ENCODE results near the gene EED. TPM values are rescaled to one million over a fixed set of nuclear protein-coding genes. Genes with fewer than 3 reads are reported as not detected.
"Not testable (repeated sequence)": the region's sequence is repeated elsewhere in the genome, so short reads cannot be mapped to it uniquely, and the experiment has no call there.

EED gene
- total RNA-seq, 1 donor from 2014 or later, result 63.7 TPM

- Mint-ChIP-seq H3K4me1 (peaks cover 43% of the 10 kb centered on the region), H3K9me3 (no peaks in the 10 kb centered on the region), H3K36me3 (ENCODE audit: low read depth) (peaks cover 8% of the 10 kb centered on the region), H3K27me3 (no peaks in the 10 kb centered on the region), H3K4me3 (peak overlapping the region; percentile 76), H3K27ac (peak overlapping the region; percentile 87)
- no peak for DNase-seq
- peak; percentile 6 for ATAC-seq (ENCODE audit: low read depth)
- POLR2A ChIA-PET, result interaction anchor here (1.0 to 2.5 kb wide), 8 partner anchors 15 to 245 kb away, joined by 3 to 11 read pairs (median 6); partner anchors contain the start of genes EED, HIKESHI and PICALM
- TF ChIP-seq CTCF (IDR thresholded peaks at IDR 0.05), result no peak
- CTCF ChIA-PET, result interaction anchor here (1.9 kb wide), 1 partner anchor 246 kb away, joined by 10 read pairs; no protein-coding TSS in a partner anchor
- intact Hi-C loops (cut with micrococcal nuclease), result loop anchor here (1.0 to 2.0 kb wide), 5 partner anchors 15 to 245 kb away; partner anchors contain the start of genes EED and HIKESHI
These were observed 42.9 kb downstream of the EED start for GRCh38 chr11:86287468-86287796.

- Mint-ChIP-seq H3K27ac (peak overlapping the region; percentile 71), H3K9me3 (no peaks in the 10 kb centered on the region), H3K4me3 (no peak overlapping the region), H3K27me3 (no peaks in the 10 kb centered on the region), H3K4me1 (peaks cover 43% of the 10 kb centered on the region), H3K36me3 (ENCODE audit: low read depth) (peaks cover 4% of the 10 kb centered on the region)
- DNase-seq (no peak), ATAC-seq (ENCODE audit: low read depth) (peak; percentile 9)
- POLR2A ChIA-PET, result interaction anchor here (0.6 to 2.5 kb wide), 10 partner anchors 14 to 435 kb away, joined by 3 to 8 read pairs (median 3); partner anchors contain the start of genes CCDC83 and PICALM
- intact Hi-C loops (cut with micrococcal nuclease), result loop anchor here (2.0 kb wide), 1 partner anchor 14 kb away; no protein-coding TSS in a partner anchor
- CTCF ChIA-PET, result interaction anchor here (1.0 to 1.9 kb wide), 5 partner anchors 11 to 247 kb away, joined by 3 to 10 read pairs (median 4); no protein-coding TSS in a partner anchor
- no peak for TF ChIP-seq CTCF (IDR thresholded peaks at IDR 0.05)
These were observed 44.4 kb downstream of the EED start for GRCh38 chr11:86288776-86289507.

- not testable (repeated sequence) for H3K9me3 Mint-ChIP-seq; DNase-seq; ATAC-seq (ENCODE audit: low read depth); H3K27me3 Mint-ChIP-seq; H3K4me3 Mint-ChIP-seq; H3K36me3 Mint-ChIP-seq (ENCODE audit: low read depth)
- intact Hi-C loops (cut with micrococcal nuclease), result loop anchor here (2.0 kb wide), 1 partner anchor 15 kb away; no protein-coding TSS in a partner anchor
- ChIA-PET CTCF (interaction anchor here (1.0 to 1.9 kb wide), 6 partner anchors 11 to 260 kb away, joined by 3 to 10 read pairs (median 4); no protein-coding TSS in a partner anchor), POLR2A (interaction anchor here (0.7 to 1.7 kb wide), 7 partner anchors 13 to 435 kb away, joined by 3 to 7 read pairs (median 3); partner anchors contain the start of gene PICALM)
- peaks cover 41% of the 10 kb centered on the region for H3K4me1 Mint-ChIP-seq
- peak overlapping the region; percentile 71 for H3K27ac Mint-ChIP-seq
These were observed 45.1 kb downstream of the EED start for GRCh38 chr11:86289508-86290280.

- no peak overlapping the region for H3K4me3 Mint-ChIP-seq
- ATAC-seq (ENCODE audit: low read depth) (peak; percentile 44), DNase-seq (no peak)
- no peak overlapping the region for H3K27ac Mint-ChIP-seq
- peak; percentile 34 for TF ChIP-seq CTCF (IDR thresholded peaks at IDR 0.05)
- POLR2A ChIA-PET, result interaction anchor here (0.7 to 1.5 kb wide), 5 partner anchors 136 to 254 kb away, joined by 3 to 8 read pairs (median 4); partner anchors contain the start of gene PICALM
- peaks cover 35% of the 10 kb centered on the region for H3K4me1 Mint-ChIP-seq
- CTCF ChIA-PET, result interaction anchor here (0.5 to 2.3 kb wide), 13 partner anchors 10 to 437 kb away, joined by 3 to 25 read pairs (median 4); partner anchors contain the start of genes CCDC83, EED and HIKESHI
- no peaks in the 10 kb centered on the region for H3K36me3 Mint-ChIP-seq (ENCODE audit: low read depth)
- intact Hi-C loops (cut with micrococcal nuclease), result loop anchor here (1.0 kb wide), 5 partner anchors 10 to 696 kb away; no protein-coding TSS in a partner anchor
- H3K27me3 Mint-ChIP-seq, result no peaks in the 10 kb centered on the region
- no peaks in the 10 kb centered on the region for H3K9me3 Mint-ChIP-seq
These were observed 47.1 kb downstream of the EED start for GRCh38 chr11:86291466-86292262.

Data from activated B cell treated with CpG ODN at 0.5 μM for 24 hours (primary cell).